Activated naive CD4-positive, alpha-beta T cell treated with Interleukin-2 at 50 U/mL for 16 hours (primary cell): Measurements from ENCODE around the gene PHB1.

Source experiments
- DNase-seq: peaks from one replicate; pipeline ENCODE4 v3.0.0-alpha.2; 2020

PHB1 gene

DNA sequence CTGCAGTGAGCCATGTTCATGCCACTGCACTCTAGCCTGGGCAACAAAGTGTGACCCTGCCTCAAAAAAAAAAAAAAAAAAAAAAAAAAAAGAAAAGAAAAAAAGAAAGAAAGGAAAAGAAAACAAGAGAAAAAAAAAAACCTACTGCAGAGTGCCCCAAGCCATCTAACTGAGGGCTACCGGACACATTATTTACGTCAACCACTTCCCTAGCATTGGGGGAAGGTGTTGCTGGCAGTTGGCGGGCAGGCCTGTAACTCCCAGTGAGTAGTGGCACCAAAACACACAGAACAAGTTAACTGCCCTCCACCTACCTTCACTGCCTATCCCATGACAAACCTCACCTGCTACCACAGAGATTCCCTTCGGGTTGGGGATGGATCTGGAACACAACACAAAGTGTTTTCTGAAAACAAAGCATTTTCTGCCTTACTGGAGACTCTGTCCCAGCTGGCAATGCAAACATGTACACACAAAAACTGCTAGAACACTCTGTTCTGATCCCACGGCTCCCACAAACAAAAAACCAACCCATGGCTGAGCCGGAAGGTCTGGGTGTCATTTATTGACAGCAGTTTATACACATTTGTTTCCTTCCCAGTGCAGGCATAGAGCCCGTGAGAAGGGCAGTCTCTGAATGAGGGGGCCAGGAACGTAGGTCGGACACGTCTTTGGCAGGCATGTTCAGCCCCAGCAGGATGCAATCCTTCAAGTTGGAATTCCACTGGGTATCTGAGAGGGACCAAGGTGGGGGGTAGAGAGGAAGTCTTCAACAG lies 11.0 kb downstream of the PHB1 start:
- no peak for DNase-seq

DNA sequence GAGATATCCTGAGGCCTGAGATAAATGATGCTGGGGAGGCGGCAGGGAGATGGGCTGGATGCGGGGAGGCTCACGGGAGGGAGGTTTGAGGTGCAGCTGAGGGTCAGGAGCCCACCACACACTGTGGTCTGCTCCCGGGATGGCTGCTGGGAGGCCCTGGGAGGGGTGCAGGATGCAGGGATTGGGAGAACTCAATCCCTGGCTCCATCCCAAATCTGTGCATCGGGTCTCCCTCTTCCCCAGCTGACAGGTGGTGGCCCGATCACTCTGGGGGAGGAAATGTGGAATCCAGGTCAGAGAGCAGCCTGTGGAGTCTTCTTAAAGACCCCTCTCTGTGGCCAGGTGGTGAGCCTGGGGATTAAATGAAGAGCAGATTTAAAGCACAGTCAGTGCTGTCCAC lies 12.0 kb downstream of the PHB1 start:
- no peak for DNase-seq

DNA sequence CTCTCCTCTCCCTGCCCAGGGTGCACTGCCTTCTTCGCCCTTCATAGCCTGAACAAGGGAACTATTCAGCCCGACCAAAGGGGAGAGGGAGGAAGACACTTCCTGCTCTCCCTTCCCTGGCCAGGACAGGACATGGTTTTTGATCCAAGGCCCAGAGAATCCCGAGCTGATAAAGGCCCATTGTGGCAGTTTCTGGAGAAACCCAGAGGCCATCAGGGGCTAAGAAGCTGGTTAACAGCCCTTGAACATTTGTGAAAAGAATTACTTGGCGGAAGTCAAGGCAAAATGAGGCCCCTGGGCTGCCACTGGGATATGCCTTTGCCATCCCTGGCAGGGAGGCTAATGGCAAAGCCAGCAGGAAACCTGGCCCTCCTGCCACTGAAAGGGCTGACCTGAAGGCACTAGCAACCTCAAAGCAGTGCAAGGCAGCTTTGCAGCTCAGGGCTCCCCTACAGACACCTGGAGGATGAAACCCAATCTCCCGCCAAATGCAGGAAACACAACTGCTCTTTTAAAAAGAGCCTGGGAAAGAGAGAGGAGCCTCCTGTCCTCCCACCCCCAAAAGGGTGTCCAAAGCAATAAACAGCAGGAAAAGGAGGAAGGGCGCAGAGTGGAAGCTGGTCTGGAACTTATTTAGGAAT lies 12.6 kb downstream of the PHB1 start:
- no peak for DNase-seq

DNA sequence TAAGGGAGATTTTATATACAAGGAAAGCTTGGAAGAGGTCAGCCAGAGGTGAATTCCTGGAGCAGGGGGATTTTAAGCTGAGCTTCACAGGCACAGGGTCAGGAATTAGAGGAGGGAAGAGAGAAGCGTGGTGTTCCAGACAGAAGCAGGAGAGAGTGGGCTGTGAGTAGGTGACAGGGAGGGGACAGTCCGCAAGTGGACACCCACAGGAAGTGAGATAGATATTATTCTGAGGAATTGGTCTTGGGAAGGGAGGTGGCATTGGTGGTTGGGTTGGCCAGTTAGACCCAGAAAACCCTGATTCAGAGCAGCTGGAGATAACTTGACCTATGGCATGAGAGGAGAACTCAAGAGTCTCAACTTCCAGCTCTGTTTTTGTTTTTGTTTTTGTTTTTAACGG lies 14.7 kb downstream of the PHB1 start:
- DNase-seq = no peak

DNA sequence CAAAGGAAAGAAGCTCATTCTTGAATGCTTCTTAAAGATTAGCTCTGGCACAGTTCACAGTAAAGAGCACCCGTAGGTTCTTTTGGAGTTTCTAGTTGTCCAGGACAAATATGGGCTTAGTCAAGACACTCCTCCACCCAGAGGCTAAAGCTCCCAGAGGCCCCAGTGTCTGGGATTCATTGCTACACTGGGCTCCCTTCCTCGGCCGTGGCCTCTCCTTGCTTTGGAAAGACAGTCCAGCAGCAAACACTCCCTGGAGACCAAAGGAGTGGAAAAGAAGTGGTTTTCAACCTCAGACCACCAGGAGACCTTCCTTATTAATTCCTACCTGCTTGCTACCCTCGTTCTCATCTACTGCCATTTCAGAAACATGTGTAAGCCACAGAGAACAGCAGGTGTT lies 17.1 kb downstream of the PHB1 start:
- DNase-seq = no peak

DNA sequence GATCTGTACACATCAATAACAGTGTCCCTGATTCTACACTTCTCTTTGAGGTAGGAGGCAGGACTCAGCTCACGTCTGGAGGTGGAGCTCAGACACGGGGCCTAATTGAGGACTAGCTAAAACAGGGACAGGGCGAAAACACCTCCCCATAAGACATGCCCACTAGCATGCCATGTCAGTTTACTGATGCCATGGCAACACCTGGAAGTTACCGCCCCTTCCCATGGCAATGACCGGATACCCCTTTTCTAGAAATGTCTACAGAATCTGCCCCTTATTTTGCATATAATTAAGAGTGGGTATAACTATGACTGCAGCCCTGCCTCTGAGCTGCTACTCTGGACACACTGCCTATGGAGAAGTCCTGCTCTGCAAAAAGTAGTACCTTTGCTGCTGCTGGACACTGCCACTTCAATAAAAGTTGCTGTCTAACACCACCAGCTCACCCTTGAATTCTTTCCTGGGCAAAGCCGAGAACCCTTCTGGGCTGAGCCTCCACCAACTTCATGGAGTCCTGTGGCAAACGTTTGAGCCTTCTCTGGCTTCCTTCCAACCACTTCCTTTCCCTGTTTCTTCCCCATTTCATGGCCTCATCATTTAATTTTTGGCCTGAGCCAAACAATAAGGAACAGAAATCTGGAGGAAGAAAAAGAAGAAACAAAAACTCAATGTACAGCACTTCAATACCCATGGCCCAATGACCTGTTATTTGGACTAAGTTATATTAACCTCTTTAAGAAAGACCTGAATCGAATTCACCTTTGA lies 21.0 kb downstream of the PHB1 start:
- no peak for DNase-seq

DNA sequence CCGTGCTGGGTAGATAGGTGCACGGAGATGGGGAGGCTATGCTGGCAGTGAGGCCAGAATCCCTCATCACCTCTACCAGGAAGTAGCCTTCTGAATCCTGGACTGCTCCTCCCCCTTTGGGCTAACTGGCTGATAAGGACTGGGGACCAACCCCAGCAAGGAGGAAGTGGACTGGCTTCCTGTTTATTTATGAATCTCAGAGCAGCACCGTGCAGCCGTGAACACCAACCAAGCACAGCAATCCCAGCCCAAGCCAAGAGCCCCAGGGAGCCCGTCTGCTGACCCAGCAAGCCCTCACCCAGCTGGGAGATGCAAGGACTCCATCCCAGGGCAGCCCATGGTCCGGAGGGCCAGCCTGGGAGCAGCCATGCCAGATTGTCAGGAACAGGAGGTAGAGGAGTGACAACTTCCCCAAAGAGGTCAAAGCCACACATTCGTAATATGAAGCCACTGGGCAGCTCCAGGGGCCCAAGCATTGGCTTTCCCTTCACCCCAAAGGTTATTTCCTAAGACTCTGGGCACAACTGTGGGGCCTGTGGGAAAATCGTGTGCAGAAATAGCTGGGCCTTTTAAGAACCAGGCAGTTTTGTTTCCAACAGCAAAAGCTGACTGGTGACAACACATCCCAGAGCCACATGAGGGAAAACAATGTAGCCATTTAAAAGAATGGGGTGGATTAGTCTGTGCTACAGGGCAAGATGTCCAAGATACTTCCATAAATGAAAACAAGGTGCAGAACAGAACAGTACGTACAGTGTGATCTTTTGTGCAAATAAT lies 23.9 kb downstream of the PHB1 start:
- DNase-seq = peak; percentile 21

DNA sequence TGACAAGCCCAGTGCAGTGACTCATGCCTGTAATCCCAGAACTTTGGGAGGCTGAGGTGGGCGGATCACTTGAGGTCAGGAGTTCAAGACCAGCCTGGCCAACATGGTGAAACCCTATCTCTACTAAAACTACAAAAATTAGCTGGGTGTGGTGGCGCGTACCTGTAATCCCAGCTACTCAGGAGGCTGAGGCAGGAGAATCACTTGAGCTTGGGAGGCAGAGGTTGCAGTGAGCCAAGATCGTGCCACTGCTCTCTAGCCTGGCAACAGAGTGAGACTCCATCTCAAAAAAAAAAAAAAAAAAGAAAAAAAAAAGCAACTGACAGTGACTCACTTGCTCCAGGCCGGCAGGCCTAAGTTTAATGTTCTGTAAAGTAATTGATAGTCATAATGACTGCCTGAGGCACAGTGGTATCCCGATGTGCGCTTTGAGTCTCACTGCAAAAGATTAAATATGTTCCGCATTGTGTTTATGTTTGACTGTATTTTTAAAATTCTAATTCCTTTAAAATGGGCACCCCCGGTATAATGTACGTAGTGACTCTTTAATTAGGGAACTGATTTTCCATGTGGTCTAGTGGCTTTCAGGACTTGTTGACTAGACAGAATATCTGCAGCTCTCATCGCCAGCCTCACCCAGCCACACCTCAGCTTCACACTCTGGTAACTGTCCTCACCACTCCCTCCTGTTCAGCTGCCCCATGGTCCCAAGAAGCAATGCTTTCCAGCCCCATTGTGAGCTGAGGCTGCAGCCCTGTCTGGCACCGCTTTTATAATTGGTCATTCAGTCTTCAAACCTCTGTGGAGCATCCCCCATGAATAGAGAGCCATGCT lies 25.0 kb downstream of the PHB1 start:
- peak; percentile 31 for DNase-seq

DNA sequence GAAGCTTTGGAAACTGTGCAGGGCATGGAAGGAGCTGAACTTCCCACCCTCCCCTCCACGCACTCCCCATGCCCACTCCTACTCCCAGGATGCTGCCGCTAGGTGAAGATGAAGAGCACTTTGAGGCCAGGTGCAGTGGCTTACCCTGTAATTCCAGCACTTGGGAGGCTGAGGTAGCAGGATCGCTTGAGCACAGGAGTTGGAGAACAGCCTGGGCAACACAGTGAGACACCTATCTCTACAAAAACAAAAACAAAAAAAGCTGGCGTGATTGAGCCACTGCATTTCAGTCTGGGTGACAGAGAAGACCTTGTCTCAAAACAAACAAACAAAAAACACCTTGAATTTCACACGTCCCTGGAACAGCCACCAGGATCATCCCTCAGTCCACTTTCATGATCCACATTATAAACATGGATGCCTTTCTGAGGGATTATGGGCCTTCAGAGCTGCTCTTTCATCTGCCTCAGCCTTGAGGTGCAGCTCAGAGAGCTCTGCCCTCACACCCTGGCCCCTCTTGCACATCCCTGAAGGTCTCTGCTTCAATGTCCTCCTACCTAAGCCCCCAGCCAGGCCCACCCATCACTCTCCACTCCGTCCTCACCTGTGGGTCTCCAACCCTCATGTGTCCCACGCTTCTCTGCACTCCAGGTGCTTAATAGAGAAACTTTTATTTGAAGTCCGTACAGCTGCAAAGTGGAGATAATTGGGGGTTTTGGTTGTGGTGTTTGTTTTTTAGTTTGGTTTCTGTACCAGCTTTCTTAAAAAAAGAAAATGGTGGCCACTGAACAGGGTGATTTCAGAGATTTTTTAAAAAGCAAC lies 25.8 kb downstream of the PHB1 start:
- no peak for DNase-seq

DNA sequence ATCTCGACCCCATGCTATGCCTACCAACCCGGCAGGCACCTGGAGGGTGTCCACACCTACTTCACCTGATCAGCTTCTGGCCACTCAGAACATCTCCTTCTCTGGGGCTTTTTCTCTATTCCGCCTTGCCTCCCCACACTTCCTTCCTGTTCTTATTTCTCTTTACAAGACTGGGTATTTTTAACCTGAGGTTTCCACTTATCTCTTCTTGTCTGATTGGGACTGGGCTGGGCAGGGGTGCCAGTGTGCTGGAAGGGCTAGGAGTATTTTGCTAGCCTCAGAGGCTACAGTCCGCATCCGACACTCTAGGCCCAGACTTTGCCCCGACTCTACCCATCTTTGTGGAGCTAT lies 26.4 kb downstream of the PHB1 start:
- DNase-seq = peak; percentile 18

DNA sequence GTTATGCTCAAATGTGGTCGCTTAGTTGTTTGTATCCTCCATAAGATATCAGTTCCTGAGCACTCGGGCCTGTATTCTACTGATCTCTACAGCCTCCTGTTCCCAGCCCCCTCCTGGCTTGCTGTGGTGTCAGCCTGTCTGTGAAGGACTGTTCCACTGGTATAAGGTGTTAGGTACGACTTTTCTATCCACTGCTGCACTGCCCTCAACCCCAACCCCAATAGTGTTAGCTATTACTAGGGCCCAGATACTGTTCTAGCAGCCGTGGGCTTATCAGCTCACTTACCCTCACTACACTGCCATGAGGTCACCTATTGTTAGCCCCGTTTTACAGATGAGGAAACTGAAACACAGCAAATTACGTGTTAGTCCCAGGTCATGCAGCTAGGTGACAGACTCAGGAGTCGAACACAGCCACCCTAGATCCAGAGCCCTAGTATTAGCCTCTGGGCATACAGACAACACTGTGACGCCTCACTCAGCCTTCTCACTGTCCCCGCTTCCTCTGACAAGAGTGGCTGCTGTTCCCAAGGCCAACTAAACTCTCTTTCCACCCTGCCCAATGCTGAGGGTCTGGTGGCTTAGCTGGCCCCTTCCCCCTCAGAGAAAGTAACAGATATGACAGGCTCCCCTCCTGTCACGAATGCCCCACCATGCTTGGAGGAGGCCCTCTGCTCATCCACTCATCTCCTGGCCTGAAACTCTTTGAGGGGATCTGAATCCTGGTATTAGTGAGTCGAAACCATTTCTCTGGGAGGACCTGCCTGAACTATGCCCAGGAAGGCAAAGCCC lies 27.0 kb downstream of the PHB1 start:
- DNase-seq = no peak

DNA sequence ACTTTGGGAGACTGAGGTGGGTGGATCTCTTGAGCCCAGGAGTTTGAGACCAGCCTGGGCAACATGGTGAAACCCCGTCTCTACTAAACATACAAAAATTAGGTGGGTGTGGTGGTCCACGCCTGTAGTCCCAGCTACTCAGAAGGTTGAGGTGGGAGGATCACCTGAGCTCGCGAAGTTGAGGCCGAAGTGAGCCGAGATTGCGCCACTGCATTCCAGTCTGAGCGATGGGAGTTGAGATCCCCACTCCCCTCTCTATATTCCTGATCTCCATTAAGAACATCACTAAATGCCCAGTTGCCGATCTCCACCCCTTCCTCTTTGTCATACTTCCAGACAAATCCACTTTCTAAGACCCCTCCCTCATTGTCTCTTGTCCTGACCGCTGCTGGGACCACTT lies 28.3 kb downstream of the PHB1 start:
- DNase-seq = no peak

DNA sequence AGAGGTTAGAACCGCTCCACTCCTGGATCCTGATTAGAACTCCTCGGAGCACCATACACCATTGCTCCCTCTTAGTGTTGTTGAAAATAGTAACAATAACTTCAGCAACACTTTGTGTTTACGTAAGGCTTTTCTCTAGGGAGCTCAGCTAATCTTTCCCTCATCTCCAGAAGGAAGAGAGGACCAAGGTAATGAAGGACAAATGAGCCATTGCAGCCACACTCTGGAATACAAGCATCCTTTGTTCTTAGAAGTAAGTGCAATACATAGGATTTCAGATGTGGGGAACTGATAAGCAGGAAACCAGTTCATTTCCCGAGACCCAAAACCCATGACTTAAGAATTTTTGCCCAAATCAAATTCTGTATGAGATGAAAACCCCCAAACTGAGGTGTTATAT lies 29.7 kb downstream of the PHB1 start:
- DNase-seq = no peak

DNA sequence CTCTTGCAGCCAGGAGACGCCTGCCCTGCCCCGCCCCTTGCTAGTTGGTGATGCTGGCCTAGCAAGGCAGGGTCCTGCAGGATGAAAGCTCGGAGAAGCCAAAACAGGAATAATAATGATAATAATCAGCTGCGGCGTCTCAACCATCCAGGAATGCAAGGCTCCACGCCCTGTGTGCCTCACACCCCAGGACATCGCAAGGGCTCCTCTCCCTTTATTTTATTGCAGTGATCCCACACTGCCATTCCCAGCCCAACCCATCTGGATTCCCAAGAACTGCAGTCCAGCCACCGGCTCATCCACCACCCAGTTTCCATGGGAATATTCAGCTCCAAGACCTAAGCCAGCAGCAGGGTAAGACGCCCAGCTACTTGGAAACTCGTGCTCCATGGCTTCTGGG lies 31.6 kb downstream of the PHB1 start:
- DNase-seq = no peak

DNA sequence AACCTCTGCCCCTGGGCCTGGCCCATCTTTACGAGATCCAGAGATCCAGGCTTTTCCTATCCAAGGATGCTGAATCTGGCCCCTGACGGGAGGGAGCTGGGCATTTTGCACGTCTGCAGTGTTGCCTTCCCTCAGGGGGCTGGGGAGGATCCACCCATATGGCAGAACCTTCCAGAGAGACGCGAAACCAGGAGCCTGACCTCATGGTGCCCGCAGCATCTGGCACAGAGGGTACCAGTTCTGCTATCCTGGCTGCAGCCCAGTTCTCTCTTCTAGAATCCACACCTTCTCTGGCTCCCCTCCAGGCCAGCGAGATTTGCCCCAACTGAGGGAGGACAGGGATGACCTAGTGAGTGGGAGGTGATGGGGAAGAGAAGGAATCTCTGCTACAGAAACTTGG lies 32.1 kb downstream of the PHB1 start:
- no peak for DNase-seq

DNA sequence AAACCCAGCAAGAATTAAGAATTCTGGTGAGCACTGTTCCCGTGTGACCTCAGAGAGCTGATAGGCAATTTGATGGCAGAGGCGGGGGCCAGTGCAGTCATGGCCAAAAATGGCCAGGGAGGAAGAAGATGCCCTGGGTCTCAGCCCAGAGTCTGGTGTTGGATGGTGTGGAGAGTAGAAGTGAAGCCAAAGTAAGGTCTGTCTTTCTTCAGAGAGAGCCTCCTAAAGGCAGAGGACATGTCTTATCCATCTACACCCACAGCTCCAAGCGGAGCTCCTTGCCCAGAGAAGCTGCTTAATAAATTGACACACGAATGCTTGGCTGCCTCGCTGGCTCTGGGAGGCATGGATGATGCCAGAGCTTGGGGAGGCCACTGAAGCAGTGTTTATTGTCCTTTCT lies 32.9 kb downstream of the PHB1 start:
- DNase-seq = no peak

DNA sequence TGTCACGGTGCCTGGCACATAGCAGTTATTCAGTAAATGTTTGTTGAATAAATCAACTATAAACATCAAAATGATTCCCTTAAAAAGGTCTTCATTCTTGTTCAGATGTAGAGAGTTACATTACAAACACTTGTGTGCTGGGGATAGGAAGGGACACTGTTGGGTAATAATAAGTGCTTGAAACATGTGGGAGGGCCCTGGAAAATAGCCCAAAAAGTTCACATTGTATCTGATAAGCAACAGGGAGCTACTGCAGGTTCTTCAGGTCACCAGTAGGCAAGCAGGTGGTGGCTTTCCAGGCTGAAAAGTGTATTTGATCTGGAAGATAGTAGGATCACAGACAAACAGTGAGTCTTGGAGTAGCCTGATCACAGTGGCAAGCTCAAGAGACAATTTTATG lies 33.6 kb downstream of the PHB1 start:
- DNase-seq = no peak

DNA sequence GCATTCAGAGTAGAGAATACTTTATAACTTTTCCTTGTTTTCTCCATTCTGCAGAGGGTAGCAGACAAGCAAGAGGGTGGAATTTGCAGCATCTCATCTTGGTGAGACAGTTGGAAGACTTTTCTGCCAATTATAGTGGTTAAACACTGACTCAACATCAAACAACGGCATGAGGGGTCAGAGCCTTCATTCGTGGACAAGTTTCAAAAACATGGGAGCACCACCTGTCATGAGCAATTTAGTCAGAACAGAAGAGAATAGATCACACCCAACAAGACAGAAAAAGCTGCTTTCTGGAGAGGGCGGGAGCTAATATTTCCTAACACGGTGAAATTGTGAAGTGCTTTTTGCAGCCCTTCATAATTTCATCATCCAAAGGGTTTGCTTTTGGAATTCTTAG lies 34.8 kb downstream of the PHB1 start:
- no peak for DNase-seq

DNA sequence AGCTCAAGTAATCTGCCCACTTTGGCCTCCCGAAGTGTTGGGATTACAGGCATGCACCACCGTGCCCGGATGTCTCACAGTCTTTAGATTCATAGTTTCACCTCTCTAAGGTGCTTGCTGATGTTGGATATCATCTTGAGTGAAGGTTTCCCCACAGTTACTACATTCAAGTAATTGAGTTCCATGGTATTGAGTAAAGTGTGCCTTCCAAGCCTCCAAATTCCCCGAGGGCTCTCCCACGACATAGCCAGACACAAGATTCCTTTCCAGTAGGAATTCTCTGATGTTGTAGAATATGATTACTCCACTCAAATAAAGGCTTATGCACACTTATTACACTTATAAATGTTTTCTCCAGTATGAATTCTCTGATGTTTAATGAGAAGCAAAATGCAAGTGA lies 36.4 kb downstream of the PHB1 start:
- no peak for DNase-seq

DNA sequence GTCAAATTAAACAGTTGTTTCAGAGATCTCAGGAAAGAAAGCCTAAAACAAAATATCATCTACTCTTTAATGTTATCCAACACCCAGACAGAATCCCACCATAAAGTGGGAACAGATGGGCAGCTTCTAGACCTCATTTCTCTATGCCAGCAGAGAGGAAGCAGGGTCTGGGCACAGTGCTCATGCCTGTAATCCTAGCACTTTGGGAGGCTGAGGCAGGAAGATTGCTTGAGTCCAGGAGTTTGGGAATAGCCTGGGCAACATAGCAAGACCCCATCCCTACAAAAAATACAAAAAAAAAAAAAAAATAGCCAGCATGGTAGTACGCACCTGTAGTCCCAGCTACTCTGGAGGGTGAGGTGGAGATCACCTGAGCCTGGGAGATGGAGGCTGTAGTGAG lies 39.1 kb downstream of the PHB1 start:
- no peak for DNase-seq

DNA sequence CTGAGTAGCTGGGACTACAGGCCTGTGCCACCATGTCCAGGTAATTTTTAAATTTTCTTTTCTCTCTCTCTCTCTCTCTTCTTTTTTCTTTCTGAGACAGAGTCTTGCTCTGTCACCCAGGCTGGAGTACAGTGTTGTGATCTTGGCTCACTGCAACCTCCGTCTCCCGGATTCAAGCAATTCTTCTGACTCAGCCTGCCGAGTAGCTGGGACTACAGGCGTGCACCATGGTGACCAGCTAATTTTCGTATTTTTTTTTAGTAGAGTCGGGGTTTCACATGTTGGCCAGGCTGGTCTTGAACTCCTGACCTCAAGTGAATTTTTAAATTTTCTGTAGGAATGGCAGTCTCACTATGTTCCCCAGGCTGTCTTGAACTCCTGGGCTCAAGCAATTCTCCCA lies 41.6 kb downstream of the PHB1 start:
- DNase-seq = no peak
